SKM-1 (cell line): ENCODE data around the gene HES5.
A peak's percentile ranks its signal among the peaks of the same experiment; 100 is the strongest.
"Not testable (repeated sequence)": the region's sequence is repeated elsewhere in the genome, so short reads cannot be mapped to it uniquely, and the experiment has no call there.

Source experiments
- DNase-seq: peaks from one replicate; lab custom pipeline; 2025; ENCODE audit not compliant: unreplicated experiment; lab: John Stamatoyannopoulos, UW

The HES5 gene

DNA sequence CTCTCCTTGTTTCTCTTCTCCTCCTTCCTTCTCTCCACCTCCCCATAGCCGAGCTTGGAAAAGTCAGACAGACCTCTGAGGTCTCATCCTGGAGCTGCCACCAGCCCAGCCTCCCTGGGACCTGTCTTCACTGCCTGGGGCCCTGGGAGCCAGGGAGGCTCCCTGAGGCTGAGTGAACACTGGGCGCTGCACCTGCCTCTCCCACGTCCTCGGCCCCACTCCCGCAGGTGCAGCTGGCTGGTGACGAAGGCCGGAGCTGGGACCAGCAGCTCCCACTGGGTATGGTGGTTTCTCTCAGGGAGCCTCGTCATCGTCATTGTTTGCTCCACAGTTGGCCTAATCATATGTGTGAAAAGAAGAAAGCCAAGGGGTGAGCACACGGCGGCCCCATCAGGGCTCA, 31.4 kb upstream of the HES5 start:
- no peak for DNase-seq

DNA sequence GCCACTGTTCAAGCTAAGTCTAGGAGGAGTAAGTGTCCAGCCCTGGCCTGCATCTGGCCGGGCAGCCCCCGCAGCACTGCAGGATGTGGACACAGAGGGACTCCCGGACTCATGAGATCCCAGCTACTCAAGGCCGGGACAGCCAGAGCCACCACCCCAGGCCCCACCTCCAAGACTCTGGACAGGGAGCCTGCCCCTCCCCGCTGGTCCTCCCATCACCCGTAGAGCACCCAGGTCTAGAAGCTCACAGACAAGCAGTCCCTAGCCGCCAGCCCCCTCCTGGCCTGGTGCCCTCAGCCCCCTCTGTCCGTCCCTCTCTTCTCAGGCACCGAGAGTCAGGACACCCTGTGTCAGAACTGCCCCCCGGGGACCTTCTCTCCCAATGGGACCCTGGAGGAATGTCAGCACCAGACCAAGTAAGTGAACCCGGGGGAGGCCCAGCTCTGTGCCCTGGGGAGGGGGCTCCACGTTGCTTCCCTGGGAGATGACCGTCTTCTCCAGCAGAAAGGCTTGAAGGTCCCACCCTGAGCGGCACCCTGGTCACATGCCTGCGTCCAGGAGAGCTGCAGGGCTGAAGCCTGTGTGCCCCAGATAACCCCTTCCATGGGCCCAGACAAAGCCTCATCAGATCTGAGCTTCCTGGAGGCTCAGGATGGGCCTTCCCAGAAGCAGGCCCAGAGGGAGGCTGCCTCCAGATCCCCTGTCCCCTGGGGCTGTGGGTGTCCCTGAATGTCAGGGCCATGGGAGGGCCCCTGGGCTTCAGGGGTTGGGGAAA, 30.4 kb upstream of the HES5 start:
- no peak for DNase-seq

DNA sequence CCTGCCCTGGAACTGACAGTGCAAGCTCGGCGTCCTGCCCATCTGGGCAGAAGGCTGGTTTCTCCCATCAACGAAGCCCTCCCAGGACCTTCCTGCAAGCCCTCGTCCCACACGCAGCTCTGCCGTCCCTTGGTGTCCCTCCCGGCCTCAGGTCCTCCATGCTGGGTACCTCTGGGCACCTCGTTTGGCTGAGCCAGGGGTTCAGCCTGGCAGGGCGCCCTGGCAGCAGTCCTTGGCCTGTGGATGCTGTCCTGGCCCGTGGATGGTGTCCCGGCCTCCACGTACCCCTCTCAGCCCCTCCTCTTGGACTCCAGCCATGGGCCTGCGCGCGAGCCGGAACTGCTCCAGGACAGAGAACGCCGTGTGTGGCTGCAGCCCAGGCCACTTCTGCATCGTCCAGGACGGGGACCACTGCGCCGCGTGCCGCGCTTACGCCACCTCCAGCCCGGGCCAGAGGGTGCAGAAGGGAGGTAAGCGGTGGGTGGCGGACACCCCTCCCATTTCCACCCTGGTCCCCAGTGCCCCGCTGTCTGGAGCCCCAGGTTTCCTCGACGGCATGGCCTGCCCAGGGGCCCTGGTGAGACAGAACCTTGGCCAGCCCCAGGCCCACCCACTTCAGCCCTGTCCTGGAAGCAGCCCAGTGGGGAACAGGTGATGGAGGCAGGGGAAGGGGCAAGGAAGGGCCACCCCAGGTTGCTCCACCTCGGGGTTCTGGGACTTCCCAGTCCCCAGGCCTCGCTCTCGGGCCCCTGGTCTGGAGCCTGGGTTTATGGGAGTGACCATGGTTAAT, 29.6 kb upstream of the HES5 start:
- DNase-seq: no peak

DNA sequence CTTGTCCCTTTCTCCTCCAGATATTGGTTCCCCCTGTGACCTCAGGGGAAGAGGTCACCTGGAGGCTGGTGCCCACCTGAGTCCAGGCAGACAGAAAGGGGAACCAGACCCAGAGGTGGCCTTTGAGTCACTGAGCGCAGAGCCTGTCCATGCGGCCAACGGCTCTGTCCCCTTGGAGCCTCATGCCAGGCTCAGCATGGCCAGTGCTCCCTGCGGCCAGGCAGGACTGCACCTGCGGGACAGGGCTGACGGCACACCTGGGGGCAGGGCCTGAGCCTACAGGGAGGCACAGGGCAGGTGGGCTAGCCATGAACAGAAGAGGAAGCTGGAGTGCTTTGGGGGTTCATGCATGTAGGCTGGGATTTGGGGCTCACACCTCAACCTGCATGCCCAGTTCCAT, 28.8 kb upstream of the HES5 start:
- DNase-seq: no peak

DNA sequence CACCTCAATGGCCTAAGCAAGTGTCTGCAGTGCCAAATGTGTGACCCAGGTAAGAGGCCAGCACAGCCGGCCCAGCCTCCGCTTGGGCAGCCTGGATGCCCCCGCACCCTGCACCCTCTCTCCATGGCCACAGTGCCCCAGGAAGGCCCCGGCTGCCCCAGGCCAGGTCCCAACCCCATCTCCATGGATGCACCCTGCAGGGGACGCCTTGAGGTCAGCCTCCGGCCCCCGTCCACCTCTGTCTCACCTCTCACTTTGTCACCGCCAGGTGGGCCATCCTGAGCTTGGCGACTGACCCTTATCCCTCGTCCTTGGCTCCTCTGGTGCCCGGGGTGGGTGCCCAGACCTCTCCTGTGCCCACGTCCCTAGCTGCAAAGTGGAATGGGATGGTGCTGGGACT, 28.4 kb upstream of the HES5 start:
- DNase-seq: no peak

DNA sequence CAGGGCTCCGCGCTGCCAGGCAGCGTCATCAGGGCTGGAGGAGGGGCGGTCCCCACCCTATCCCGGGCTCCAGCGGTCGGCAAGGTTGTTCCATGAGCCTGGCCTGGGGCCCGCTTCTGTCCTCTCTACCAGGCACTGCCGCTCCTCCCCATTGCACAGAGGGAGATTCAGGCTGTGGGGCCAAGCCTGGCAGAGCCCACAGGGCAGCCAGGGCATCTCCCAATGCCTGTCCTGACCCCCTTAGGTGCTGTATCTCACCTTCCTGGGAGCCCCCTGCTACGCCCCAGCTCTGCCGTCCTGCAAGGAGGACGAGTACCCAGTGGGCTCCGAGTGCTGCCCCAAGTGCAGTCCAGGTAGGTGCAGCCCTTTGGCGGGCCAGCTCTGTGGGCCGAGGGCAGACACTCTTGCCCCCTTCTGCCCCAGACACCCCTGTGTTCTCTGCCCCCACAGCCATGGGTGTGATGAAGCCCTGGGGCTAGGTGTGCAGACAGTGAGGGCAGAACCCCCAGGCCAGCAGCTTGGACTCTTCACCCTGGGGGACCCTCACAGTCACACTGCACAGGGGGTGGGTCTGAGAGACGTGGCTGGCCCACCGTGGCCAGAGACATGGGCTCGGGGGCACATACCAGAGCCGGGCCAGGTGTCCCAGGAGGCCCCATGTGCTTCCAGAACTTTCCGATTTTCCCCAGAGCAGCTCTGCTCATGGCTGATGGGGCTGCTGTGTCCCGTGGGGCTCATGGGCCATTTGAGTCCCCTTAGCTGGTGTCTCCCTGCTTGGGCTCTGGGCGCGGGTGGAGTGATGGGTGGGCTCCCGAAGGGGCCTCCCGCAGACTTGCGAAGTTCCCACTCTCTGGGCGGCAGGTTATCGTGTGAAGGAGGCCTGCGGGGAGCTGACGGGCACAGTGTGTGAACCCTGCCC, 27.7 kb upstream of the HES5 start:
- no peak for DNase-seq

DNA sequence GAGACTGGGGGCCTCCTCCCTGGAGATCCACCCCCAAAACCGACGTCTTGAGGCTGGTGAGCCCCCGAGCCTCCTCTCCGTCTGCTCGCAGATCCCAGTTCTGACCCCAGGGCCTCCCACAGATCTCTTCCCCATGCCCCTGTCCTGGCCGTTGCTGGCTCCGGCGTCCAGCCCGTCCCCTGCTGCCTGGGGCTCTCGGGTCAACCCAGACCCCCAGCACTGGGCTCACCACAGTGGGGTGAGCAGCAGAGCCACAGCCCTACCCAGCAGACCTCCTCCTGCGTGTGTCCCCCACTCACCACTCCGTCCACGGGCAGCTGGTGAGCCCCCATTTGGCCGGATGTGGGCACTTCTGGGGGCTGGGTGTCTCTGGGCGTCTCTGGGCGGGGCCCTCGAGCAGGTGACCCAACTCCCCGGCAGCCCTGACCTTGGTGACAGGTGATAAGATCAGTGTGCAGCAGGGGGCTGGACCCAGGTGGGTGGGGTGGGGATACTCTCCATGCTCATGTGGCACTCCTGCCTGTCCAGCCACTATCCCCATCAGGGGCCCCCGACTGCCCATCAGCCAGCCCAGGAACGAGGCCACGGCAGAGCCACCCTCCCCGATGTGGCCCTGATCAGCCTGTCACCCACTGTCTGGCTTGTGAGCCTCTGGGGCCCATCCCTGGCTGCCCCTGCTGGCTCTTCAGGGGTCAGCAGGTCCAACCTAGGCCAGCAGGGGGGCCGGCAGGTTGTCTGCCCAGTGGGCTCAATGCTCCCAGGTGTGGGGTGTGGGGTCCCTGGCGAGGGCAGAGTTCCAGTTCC, 26.8 kb upstream of the HES5 start:
- no peak for DNase-seq

DNA sequence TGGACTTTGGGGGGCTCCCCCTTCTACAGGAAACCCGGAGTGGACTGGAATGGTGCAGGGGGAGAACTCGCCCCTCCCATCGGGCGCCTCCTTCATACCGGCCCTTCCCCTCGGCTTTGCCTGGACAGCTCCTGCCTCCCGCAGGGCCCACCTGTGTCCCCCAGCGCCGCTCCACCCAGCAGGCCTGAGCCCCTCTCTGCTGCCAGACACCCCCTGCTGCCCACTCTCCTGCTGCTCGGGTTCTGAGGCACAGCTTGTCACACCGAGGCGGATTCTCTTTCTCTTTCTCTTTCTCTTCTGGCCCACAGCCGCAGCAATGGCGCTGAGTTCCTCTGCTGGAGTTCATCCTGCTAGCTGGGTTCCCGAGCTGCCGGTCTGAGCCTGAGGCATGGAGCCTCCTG, 26.2 kb upstream of the HES5 start, which contains the start of gene TNFRSF14:
TSS of gene TNFRSF14 (plus strand) at position 95 of the 401 bp plus-strand sequence. CDS start at position 389, 294 bp downstream.
- DNase-seq: peak; percentile 34

DNA sequence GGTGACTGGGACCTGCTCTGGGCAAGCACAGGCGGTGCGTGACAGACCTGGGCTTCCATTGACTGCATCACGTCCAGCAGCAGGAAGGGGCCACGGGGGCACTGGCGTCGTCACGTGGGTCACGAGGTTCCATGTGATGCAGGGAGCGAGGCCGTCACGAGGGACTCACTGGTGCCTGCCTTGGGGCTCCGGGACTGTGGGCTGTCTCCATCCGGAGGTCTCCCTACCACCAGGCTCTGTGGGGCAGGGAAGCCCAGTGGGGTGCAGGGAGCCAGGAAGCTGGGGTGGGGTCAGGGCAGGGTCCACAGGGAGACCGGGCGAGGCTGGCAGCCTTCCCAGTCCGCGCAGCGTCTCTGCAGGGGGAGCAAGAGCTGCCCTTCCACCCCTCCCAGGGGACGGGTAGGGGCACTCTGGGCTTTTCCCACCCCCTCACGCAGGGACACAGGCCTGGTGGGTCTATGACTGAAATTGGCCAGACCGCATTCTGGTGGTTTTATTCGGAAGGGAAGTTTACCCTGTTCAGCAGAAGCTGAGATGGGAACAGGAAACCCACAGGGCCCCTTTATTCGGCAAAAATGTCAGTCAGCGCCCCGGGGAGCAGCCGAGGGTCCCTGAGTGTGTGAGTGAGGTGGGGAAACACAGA, 25.7 kb upstream of the HES5 start:
- peak; percentile 34 for DNase-seq

DNA sequence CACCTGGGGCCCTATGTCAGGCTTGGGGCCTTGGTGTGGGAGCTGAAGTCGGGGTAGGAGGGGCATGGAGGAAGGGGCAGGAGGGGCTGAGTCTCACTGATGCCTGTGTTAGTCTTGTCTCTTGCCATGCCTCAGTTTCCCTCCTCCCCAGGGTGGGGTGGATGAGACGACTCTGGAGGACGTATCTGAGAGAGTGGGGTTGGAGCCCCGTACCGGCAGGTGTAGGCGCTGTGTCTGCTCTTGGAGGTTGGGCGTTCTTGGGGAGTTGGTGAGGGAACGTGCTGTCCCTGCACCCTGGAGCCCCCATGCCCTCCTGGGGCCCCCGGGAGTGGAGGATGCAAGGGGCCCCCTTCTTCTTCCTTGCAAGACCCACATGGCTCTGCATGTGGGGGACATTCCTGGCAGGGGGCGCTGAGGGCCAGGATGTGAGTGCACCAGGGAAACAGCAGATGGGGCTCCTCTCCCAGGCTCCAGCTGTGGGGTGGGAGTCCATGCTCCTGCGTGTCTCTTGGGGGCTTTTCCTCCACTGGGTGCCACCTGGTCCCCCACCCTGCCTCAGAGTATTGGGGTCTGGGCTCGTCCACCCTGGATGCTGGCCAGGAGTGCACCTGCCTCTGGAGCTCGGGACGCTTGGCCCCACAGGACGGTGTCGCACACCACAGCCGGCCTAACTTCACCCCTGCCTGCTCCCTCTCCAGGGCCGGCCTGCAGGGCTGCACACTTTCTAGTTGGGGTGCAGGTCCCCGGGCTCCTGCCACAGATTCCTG, 24.7 kb upstream of the HES5 start:
- no peak for DNase-seq

DNA sequence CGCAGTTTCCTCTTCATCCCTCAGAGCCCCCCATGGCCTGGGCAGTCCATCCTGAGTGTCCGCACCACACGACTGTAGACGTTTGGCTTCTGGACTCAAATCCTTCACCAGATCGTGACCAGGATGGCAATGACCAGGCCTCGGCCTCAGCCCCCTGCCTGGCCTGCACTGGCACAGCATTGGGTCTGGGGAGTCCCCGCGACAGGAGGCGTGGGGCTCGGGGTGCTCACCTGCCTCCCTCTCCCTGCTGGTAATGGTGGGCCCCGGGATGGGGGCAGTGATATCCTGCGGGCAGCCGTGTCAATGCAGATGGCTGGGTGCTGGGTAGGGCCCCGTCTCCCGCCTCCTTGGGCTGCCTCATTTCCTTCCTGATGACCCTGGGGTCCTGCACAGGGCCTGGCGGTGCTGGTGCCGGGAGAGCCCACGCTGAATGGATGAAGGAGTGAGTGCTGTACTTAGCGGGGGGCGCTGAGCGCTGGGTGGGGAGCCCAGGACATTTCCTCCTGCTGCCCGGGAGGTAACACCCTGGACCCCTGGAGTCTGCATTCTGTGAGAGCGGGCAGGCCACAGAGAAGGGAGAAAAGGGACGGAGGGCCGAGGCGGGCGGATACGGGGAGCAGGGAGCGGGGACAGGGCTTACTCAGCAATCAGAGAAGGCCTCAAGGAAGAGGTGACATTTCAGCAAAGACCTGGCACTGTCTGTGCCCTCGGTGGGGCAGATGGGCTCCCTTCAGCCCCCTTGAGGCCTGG, 24.0 kb upstream of the HES5 start:
- DNase-seq: no peak

DNA sequence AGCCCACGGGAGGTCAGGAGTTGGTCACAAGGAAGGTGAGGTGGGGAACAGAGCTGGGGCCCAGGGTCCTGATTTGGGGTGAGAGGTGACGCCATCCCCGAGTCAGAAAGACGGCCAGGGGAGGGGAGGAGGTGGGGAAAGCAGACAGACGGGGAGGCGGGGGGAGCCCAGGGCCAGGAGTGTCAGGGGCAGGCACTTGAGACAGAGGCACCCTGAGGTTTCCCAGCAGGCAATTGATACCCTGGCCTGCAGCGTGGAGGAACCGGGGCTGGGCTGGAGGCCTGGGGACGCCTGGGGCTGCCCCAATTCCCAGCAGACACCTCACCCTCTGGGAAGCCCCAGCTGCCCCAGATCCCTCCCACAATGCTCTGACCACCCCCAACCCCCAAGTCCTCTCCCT, 23.0 kb upstream of the HES5 start:
- not testable (repeated sequence) for DNase-seq

DNA sequence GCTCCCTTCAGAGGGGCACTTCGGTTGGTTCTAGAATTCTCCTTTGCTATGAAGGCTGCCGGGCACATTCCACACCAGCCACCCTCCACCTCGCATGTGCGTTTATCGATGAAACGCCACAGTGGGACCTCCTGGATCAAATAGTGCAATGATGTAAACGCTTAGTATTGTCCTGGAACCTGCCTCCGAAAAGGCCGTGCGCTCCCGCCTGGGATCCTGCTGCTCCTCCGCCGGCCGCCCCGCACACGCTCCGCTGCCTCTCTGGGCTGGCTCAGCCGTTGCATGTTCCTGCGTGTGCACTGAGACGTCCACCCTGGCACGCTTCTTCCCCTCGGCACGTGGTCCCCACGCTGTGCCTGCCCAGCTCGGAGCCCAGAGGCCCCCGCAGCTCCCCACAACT, 22.1 kb upstream of the HES5 start:
- DNase-seq: no peak

DNA sequence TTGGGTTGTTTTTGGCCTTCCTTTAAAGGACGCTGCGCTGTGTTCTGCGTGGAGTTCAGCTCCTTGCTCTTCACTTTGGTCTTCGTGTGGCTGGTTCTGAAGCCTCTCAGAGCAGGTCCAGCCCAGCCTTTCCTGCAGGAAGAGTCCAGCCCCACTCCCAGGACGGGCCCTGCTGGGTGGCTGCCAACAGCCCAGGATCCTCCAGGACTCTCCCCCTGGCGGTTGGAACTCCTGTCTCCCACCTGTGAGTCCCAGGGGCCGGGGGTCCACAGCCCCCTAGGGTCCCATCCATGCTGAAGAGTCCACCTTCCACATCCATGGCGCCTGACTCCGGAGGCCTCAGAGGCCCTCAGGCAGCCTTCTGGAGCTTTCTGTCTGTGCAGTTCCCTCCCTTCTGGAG, 21.5 kb upstream of the HES5 start:
- not testable (repeated sequence) for DNase-seq

DNA sequence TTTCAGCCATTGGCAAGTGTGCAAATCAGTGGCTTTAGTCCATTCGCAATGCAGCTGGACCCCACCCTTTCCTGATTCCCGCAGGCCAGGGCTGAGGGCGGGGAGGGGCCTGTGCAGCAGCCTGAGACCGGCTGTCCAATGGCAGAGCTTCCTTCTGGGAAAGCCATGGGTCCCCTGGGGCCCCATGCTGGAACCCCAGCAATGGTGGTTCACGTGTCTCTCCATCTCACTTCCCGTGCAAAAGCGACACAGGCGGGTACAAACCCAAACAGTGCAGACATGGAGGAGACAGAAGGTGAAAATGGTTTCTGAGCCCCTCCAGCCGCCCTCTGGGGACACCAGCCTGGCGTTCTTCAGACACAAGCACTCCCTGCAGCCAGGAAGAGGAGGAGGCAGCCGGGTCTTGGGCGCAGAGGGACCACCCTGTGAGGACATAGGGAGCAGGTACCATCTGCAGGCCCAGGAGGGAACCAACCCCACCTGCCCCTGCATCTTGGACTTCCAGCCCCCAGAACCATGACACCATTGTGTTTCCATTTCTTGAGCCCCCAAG, 20.3 kb upstream of the HES5 start:
- not testable (repeated sequence) for DNase-seq

DNA sequence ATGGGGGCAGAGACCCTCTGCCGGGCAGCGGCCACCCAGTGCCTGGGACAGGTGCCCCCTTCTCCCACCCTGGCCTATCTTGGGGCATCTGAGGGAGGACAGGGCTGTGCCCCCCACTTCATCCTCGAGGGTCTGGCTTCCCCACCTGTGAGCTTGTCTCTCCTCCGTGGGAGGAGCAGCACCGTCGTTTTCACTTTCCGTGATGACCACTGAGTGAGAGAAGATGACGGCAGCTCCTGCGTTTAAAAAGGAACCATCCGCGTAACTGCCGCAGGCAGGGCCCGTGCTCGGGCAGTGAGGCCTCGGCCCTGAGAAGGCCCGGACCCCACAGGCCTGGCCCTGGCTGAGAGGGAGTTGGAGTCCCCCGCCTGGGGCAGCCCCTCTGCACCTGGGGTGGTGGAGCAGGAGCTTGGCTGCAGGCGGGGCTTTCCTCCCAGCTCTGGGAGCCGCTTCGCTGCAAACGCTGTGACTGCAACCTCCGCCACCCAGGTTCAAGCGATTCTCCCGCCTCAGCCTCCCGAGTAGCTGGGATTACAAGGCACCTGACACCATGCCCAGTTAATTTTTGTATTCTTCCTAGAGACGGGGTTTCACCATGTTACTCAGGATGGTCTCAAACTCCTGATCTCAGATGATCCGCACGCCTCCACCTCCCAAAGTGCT, 19.4 kb upstream of the HES5 start:
- DNase-seq: not testable (repeated sequence)

DNA sequence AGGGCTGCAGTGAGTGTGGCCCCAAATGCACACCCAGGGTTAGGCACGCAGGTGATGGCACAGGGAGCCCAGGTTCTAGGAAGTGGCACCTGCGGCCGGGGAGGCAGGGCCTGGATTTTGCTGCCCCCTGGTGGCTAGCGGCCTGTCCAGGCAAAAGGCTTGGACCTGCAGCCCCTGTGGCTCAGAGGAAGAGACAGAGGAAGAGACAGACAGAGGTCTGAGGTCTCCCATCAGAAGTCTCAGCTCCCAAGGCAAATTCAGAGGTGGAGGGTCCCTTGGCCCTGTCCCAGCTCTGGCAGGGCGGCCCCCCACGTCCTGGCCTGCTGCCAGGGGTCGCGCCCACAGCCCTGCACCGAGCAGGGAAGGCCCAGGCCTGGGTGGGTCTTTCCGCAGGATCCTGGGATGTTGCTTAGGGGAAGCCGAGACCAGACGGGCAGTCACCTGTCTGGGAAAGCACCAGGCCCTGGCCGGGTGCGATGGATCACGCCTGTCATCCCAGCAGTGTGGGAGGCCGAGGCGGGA, 18.1 kb upstream of the HES5 start:
- peak; percentile 39 for DNase-seq
